Nucleus accumbens (tissue), 56 donors: ENCODE results near the gene PRSS36.
"Not testable (repeated sequence)": the region's sequence is repeated elsewhere in the genome, so short reads cannot be mapped to it uniquely, and the experiment has no call there.

Experiments used
- DNase-seq, 56 donors: peaks; one replicate each; lab custom pipeline; 2025; lab: John Stamatoyannopoulos, UW

Gene PRSS36

DNA sequence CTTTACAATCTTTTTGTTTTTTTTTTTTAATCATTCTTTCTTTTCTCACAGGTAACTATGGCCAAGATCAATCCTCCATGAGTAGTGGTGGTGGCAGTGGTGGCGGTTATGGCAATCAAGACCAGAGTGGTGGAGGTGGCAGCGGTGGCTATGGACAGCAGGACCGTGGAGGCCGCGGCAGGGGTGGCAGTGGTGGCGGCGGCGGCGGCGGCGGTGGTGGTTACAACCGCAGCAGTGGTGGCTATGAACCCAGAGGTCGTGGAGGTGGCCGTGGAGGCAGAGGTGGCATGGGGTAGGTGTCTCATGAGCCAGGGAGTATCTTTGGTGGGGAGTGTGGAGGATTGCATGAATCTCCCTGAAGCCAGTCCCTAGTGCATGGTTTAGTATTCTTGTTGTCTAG is 35.0 kb upstream of the PRSS36 start:
- no peak for DNase-seq

DNA sequence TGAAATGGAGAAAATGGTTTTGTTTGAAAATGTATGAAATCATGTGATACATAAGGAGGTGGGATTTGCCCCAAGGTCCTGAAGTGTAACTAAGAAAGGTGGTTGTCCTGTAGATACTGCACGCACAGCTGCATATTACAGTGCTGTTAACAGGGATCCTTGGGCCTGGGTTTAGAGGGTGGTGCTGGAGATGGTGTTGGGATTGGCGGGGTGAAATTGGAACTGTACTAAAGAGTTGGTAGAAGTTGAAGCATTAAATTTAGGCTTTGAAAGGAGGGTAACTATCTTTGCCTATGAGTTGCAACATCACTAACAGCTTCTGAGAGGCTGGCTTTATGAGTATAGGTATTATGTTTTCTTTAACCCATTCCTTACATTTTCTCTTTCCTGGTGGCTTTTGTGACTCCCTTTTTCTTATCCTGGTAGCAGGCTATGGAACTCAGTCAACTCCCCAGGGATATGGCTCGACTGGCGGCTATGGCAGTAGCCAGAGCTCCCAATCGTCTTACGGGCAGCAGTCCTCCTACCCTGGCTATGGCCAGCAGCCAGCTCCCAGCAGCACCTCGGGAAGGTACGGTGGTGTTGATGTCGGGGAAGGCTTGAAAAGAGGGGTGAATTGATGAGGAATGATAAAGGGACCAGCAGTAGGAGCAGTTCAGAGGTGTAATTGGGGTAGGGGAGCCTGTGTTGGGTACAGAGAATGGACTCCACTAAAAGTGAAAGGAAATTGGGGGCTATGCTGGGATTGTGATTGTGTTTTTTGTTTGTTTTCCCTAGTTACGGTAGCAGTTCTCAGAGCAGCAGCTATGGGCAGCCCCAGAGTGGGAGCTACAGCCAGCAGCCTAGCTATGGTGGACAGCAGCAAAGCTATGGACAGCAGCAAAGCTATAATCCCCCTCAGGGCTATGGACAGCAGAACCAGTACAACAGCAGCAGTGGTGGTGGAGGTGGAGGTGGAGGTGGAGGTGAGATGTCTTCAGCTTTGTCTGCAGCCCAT is 33.9 kb upstream of the PRSS36 start:
- no peak for DNase-seq

- DNase-seq: no peak
Measured at GRCh38 chr16:31182391-31182790, 32.5 kb upstream of the PRSS36 start.

DNA sequence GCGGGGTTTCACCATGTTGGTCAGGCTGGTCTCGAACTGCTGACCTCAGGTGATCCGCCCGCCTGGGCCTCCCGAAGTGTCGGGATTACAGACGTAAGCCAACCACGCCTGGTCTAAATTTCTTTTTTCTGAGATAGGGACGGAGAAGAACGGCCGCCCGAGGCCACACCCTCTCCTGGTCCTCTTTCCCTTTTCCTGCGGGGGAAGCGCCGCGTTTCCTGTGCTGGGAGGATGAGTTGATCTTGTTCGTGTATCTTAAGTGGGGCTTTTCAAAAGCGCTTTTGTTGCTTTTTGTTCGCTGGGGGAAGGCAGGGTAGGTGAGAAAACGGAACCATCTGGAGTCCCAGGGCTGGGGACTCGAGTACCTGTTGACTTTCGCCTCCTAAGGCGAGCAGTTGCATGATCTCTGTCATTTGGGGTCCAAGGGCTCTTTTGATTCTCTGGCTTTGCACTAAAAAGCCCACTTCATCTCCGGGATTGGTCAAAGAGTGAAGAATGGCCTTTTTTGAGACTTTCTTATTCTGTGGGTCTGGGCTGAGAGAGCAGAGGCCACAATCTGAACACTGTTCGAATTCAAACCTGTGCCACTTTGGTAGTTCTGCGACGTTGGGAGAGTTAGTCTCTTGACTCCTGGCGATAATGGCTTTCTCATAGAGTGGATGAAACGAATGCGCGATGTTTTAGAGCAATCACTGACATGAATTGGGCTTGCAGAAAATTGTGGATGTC is 31.4 kb upstream of the PRSS36 start:
- peak in 6 of 56 donors; percentile 3 to 31 (median 12) for DNase-seq

GRCh38 chr16:31179747-31180459 is 30.0 kb upstream of the PRSS36 start, which contains the start of gene FUS:
FUS (plus strand) TSS chr16:31180139; CDS start chr16:31180215, 76 bp downstream.
- peak; percentile 33 to 99 (median 89) for DNase-seq

- DNase-seq: peak in 1 of 56 donors; percentile 45
Measured at GRCh38 chr16:31179219-31179746, 29.4 kb upstream of the PRSS36 start.

GRCh38 chr16:31177136-31177535 is 27.3 kb upstream of the PRSS36 start:
- no peak for DNase-seq

DNA sequence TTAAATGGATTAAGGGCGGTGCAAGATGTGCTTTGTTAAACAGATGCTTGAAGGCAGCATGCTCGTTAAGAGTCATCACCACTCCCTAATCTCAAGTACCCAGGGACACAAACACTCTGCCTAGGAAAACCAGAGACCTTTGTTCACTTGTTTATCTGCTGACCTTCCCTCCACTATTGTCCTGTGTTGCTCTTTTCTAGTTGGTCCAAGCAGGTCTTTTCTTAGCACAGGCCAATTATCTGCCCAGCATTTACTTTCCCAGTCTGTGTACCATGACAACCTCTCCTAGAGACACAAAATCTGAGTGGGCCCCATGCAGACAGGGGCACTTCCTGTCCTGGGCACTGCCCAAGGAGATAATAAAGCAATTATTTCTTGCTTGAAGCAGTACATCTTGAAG is 20.2 kb upstream of the PRSS36 start:
- not testable (repeated sequence) for DNase-seq

DNA sequence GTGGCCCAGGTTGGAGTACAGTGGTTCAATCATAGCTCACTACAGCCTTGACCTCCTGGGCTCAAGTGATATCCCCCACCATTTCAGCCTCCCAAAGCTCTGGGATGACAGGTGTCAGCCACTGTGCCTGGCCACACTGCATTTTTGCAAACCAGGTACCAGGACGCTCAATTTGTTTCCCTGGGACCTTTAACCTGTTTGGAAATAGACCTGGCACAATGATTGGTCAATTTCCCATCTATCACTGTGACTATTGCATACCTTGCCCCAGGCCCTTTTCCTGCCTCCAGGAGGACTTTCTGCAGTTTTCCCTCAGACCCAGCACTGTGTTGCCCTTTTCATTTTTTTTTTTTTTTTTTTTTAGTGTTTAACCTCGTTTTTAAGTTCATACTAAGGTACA is 19.0 kb upstream of the PRSS36 start:
- no peak for DNase-seq

GRCh38 chr16:31167315-31167714 is 17.4 kb upstream of the PRSS36 start:
- no peak for DNase-seq

GRCh38 chr16:31157136-31157535 is 7.3 kb upstream of the PRSS36 start:
- DNase-seq: no peak

DNA sequence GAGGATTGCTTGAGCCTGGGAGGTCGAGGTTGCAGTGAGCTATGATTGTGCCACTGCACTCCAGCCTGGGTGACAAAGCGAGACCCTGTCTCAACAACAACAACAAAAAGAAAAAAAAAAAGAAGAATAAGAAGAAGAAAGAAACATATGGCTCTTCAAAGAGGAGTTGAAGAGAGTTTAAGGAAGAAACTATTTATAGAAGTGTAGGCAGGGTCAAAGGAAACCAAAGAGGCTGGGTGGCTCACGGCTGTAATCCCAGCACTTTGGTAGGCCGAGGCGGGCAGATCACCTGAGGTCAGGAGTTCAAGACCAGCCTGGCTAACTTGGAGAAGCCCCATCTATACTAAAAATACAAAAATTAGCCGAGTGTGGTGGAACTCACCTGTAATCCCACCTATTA is 1.1 kb upstream of the PRSS36 start:
- not testable (repeated sequence) for DNase-seq

- DNase-seq: no peak
Measured at GRCh38 chr16:31149332-31149731, 534 bp downstream of the PRSS36 start.

DNA sequence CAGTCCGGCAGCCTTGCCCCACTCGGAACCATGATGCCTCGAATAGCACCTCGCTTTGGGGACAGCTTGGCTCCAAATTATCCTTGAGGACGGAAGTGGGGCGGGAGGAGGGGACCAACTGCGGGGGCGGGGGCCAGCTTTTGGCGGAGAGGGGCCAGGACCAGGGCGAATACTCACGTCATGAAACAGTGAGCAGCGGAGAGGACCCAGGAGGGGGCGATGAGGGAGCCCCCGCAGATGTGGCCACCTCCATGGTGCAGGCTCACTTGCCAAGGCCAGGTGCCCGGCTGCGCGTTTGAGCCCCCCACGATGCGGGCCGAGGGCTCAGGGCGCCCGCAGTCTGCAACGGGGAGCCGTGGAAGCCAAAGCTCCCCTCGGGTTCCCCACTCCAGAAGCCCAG is 970 bp downstream of the PRSS36 start:
- DNase-seq: no peak

GRCh38 chr16:31148281-31148728 is 1.6 kb downstream of the PRSS36 start:
- DNase-seq: no peak

DNA sequence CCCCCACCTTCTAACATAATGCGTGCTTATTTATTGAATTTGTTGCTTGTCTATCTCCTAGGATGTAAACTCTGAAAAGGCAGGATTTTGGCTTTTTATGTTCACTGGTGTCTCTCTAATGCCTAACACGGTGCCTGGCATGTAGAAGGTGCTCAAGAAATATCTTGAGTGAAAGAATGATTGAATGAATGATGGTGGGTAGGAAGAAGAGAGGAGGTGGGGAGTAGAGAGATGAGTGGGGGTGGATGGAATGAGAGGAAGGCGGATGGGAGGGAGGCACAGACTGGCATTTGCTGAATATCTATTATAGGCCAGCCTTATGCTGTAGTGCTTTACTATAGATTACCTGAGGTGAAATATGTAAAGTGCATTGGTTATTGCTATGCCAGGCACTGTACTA is 2.3 kb downstream of the PRSS36 start:
- DNase-seq: no peak

DNA sequence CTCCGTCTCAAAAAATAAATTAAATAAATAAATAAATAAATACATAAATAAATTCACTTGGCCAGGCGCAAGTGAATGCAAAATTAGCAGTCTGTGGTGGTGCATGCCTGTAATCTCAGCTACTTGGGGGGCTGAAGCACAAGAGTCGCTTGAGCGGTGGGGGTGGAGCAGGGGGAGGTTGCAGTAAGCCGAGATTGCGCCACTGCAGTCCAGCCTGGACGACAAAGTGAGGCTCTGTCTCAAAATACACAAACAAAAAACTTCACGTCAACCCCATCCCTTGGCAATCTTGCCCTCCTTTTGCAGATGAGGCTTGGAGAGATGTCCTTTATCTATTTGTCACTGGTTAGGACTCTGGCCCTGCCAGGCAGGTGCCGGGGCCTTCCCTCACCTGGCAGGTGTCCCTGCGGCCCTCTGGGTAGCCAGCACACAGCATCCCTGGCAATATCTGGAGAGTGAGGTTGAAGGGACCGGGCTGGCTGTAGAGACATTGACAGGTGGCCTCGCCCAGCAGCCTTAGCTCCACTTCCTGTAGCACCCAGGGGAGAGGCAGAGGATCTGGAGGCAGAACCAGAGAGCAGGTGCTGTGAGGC is 4.4 kb downstream of the PRSS36 start:
- DNase-seq: no peak

DNA sequence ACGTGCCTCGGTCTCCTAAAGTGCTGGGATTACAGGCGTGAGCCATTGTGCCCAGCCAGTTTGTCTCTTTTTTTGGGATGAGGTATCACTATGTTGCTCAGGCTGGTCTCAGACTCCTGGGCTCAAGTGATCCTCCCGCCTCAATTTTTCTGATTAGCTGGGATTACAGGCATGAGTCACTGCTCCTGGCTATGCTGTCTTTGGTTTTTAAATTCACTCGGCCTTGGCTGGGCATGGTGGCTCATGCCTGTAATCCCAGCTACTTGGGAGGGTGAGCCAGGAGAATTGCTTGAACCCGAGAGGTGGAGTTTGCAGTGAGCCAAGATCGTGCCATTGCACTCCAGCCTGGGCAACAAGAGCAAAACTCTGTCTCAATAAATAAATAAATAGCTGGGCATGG is 5.4 kb downstream of the PRSS36 start:
- DNase-seq: not testable (repeated sequence)

- DNase-seq: no peak
Measured at GRCh38 chr16:31143694-31144148, 6.1 kb downstream of the PRSS36 start.
